Activated CD4-positive, CD25-positive, alpha-beta regulatory T cell (primary cell): ENCODE data around the gene CCDC33.
A peak's percentile ranks its signal among the peaks of the same experiment; 100 is the strongest.

Experiments
- DNase-seq, 4 experiments: peaks; one replicate each; lab custom pipeline; 2025; lab: John Stamatoyannopoulos, UW

The CCDC33 gene

GRCh38 chr15:74314795-74315438, 78.8 kb downstream of the CCDC33 start:
- no peak for DNase-seq

GRCh38 chr15:74315626-74316025, 79.5 kb downstream of the CCDC33 start:
- DNase-seq = no peak

- DNase-seq = no peak
These were observed 80.0 kb downstream of the CCDC33 start for GRCh38 chr15:74316141-74316540.

GRCh38 chr15:74317820-74318375, 81.8 kb downstream of the CCDC33 start:
- no peak for DNase-seq

GRCh38 chr15:74318376-74319137, 82.4 kb downstream of the CCDC33 start:
- DNase-seq = no peak

GRCh38 chr15:74319138-74319460, 83.0 kb downstream of the CCDC33 start:
- DNase-seq = no peak

GRCh38 chr15:74319596-74320351, 83.6 kb downstream of the CCDC33 start:
- no peak for DNase-seq

- DNase-seq = no peak
These were observed 84.5 kb downstream of the CCDC33 start for GRCh38 chr15:74320352-74321247.

- peak; percentile 19 to 44 (median 23) for DNase-seq
These were observed 86.5 kb downstream of the CCDC33 start for GRCh38 chr15:74322558-74323180.

- DNase-seq = no peak
These were observed 88.6 kb downstream of the CCDC33 start for GRCh38 chr15:74324714-74325113.

- no peak for DNase-seq
These were observed 90.6 kb downstream of the CCDC33 start for GRCh38 chr15:74326746-74327145.

GRCh38 chr15:74327756-74328155, 91.6 kb downstream of the CCDC33 start:
- DNase-seq = no peak

GRCh38 chr15:74328331-74329056, 92.4 kb downstream of the CCDC33 start:
- no peak for DNase-seq

GRCh38 chr15:74330861-74331408, 94.8 kb downstream of the CCDC33 start:
- no peak for DNase-seq

GRCh38 chr15:74332011-74332410, 95.9 kb downstream of the CCDC33 start:
- no peak for DNase-seq

- no peak for DNase-seq
These were observed 96.5 kb downstream of the CCDC33 start for GRCh38 chr15:74332611-74333010.

- DNase-seq = no peak
These were observed 97.0 kb downstream of the CCDC33 start for GRCh38 chr15:74333093-74333492.

GRCh38 chr15:74333662-74334061, 97.5 kb downstream of the CCDC33 start:
- DNase-seq = no peak

GRCh38 chr15:74334127-74334526, 98.0 kb downstream of the CCDC33 start:
- DNase-seq = no peak

- no peak for DNase-seq
These were observed 99.3 kb downstream of the CCDC33 start for GRCh38 chr15:74335396-74335795.
